ENCODE measurements around the gene OR10W1. TPM values are rescaled to one million over a fixed set of nuclear protein-coding genes. Genes with fewer than 3 reads are reported as not detected.

The OR10W1 gene, protein sequence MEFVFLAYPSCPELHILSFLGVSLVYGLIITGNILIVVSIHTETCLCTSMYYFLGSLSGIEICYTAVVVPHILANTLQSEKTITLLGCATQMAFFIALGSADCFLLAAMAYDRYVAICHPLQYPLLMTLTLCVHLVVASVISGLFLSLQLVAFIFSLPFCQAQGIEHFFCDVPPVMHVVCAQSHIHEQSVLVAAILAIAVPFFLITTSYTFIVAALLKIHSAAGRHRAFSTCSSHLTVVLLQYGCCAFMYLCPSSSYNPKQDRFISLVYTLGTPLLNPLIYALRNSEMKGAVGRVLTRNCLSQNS
- total RNA-seq, result not detected in 2 replicates
- long read RNA-seq, result 0 reads

DNA sequence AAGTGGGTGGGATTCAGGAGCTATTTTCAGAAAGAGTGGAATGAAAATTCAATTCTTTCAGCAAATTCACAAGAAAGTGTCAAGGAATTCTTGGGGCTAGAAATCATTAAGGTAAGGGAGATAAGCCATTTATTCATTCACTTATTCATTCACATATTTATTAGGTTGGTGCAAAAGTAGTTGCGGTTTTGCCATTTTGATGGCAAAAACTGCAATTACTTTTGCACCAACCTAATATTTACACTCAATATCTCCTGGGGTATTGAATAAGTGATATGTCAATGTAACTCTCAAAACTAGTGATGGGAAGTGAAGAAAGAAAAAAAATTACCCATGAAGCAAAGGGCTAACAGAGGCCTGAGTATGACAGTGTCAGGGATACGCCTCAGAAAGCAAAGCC is at the start of gene OR10W1:
Gene OR10W1 (minus strand): TSS at position 119 of the 400 bp plus-strand sequence. CDS start 402 bp downstream, outside the sequence.
- no peaks in the 10 kb centered on the region for H3K36me3 Mint-ChIP-seq (ENCODE audit: low read depth)
- no peak within 1 kb of the TSS for H3K4me3 Mint-ChIP-seq
- DNase-seq (ENCODE audit: low read depth, low spot score), result no peak
- H3K27ac Mint-ChIP-seq (ENCODE audit: unreplicated experiment), result no peak within 1 kb of the TSS
- TF ChIP-seq, protein P1, sequence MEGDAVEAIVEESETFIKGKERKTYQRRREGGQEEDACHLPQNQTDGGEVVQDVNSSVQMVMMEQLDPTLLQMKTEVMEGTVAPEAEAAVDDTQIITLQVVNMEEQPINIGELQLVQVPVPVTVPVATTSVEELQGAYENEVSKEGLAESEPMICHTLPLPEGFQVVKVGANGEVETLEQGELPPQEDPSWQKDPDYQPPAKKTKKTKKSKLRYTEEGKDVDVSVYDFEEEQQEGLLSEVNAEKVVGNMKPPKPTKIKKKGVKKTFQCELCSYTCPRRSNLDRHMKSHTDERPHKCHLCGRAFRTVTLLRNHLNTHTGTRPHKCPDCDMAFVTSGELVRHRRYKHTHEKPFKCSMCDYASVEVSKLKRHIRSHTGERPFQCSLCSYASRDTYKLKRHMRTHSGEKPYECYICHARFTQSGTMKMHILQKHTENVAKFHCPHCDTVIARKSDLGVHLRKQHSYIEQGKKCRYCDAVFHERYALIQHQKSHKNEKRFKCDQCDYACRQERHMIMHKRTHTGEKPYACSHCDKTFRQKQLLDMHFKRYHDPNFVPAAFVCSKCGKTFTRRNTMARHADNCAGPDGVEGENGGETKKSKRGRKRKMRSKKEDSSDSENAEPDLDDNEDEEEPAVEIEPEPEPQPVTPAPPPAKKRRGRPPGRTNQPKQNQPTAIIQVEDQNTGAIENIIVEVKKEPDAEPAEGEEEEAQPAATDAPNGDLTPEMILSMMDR (conservative IDR thresholded peaks at IDR 0.05), result no peak
- peaks cover 10% of the 10 kb centered on the region for H3K9me3 Mint-ChIP-seq
- peaks cover 2% of the 10 kb centered on the region for H3K27me3 Mint-ChIP-seq (ENCODE audit: low read depth)
- H3K4me1 Mint-ChIP-seq, result no peaks in the 10 kb centered on the region

DNA sequence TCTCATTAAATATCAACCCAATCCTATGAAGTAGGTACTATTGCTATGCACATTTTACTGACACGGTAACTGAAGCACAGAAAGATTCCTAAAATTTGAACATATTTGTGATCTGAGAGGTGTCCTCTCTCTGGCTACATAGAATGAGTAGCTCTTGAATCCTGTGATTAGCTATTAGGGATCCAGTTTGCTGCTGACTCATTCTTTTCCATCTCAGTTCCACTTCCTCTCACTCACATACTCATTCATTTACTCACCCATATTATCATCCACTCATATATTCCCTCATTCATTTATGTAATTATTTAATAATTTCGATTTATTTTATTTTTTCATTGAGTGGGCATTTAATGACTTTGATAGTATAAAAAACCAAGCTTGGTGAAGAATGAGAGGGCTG is 48.1 kb upstream of the OR10W1 start:
- no peaks in the 10 kb centered on the region for H3K27me3 Mint-ChIP-seq (ENCODE audit: low read depth)
- H3K4me1 Mint-ChIP-seq, result no peaks in the 10 kb centered on the region
- H3K4me3 Mint-ChIP-seq, result no peak overlapping the region
- DNase-seq (ENCODE audit: low read depth, low spot score), result no peak
- no peak overlapping the region for H3K27ac Mint-ChIP-seq (ENCODE audit: unreplicated experiment)
- H3K9me3 Mint-ChIP-seq, result peaks cover 6% of the 10 kb centered on the region
- TF ChIP-seq, protein P1 (conservative IDR thresholded peaks at IDR 0.05), result no peak
- H3K36me3 Mint-ChIP-seq (ENCODE audit: low read depth), result no peaks in the 10 kb centered on the region

DNA sequence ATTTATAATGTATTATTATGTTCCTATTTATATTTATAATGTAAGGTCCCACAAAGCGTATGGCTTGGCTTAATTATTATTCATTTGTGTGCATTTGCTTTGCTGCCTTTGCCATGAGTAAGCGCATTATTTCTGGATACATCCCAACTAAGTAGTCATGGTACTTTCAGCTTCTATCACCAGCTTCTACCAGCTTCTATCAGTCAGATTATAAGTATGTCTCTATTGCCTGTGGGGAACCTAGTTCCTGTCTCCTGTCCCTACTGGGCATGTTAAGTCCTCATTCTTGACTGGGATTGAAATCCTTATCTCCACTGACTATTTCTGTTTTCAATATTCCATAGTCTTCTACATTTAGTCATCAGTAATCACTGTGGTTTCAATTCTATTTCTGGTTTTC is 33.5 kb upstream of the OR10W1 start:
- Mint-ChIP-seq H3K36me3 (ENCODE audit: low read depth) (no peaks in the 10 kb centered on the region), H3K9me3 (no peaks in the 10 kb centered on the region), H3K4me1 (no peaks in the 10 kb centered on the region), H3K4me3 (no peak overlapping the region), H3K27ac (ENCODE audit: unreplicated experiment) (no peak overlapping the region), H3K27me3 (ENCODE audit: low read depth) (peaks cover 5% of the 10 kb centered on the region)
- TF ChIP-seq, protein P1 (conservative IDR thresholded peaks at IDR 0.05), result no peak
- DNase-seq (ENCODE audit: low read depth, low spot score), result no peak

DNA sequence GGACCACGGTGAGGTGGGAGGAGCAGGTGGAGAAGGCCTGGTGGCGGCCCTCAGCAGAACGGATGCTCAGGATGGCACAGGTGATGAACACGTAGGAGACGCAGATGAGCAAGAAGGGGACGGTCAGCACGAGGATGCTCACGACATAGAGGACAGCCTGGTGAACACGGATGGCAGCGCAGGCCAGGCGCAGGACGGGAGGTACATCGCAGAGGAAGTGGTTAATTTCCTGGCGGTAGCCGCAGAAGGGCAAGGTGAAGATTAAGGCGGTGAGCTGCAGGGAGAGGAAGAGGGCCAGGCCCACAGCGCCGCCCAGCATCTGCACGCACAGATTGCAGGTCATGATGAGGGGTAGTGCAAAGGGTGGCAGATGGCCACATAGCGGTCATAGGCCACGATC is 24.0 kb upstream of the OR10W1 start:
- Mint-ChIP-seq H3K27ac (ENCODE audit: unreplicated experiment) (no peak overlapping the region), H3K36me3 (ENCODE audit: low read depth) (no peaks in the 10 kb centered on the region), H3K27me3 (ENCODE audit: low read depth) (peaks cover 4% of the 10 kb centered on the region), H3K4me1 (no peaks in the 10 kb centered on the region), H3K9me3 (peaks cover 6% of the 10 kb centered on the region), H3K4me3 (no peak overlapping the region)
- TF ChIP-seq, protein P1 (conservative IDR thresholded peaks at IDR 0.05), result no peak
- DNase-seq (ENCODE audit: low read depth, low spot score), result no peak

DNA sequence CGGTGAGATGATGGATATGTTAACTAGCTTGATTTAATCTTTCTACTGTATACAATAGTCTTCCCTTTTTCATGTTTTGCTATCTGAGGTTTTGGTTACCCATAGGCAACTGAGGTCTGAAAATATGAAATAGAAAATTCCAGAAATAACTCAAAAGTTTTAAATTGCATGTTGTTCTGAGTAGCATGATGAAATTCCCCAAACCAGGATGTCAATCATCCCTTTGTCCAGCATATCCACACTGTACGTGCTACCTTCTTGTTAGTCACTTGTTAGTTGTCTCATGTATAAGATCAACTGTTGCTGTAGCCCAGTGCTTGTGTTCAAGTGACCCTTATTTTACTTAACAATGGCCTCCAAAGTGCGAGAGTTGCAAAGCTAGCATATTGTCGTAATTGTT is 21.2 kb upstream of the OR10W1 start:
- no peak for DNase-seq (ENCODE audit: low read depth, low spot score)
- H3K27me3 Mint-ChIP-seq (ENCODE audit: low read depth), result no peaks in the 10 kb centered on the region
- TF ChIP-seq, protein P1 (conservative IDR thresholded peaks at IDR 0.05), result no peak
- no peaks in the 10 kb centered on the region for H3K36me3 Mint-ChIP-seq (ENCODE audit: low read depth)
- peaks cover 6% of the 10 kb centered on the region for H3K9me3 Mint-ChIP-seq
- H3K4me1 Mint-ChIP-seq, result no peaks in the 10 kb centered on the region
- no peak overlapping the region for H3K27ac Mint-ChIP-seq (ENCODE audit: unreplicated experiment)
- no peak overlapping the region for H3K4me3 Mint-ChIP-seq

All from neural crest cell (in vitro differentiated cells).